ENCODE data around the gene TC2N.

TC2N gene

DNA sequence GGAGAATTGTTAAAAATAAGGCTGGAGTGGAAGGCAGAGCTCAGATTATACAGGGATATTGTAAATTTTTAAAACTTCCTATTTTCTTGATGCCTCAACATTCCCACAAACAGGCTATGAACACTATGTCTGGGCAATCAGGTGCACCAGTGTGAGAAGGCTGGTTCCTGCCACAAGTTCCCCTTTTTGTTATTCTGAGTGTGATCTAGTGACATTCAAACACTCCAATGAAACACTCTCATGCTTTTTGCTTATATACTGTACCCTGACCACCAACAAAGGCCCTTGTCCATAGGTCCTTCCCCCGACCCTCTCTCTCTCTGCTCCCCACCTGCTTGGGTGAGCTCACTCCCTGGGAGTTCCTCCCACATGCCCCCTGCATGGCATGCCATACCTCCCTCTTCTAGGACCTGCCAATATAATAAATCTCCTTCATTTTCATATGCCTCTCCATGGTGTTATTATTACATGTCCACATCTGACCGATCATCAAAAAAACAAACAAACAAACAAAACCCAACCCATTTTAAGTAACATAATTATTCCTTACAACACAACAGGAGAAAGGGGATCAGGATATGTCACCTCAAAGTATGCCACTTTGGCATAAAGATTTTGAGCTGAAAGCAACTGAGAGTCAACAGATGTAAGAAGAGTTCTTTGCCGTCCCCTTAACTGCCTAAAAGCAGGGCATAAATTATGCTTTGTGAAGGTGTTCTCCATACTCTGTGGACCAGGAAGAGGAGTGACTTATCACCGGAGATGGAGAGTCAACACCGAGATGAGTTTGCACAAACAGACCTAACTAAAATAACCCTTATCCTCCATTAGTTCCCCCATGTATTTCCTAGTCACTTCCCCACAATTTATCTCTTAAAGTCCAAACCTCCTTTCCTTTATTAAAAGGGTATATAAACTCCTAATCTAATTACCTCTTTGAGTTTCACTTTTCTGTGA lies 92.9 kb downstream of the TC2N start:
- TF ChIP-seq, protein P1, sequence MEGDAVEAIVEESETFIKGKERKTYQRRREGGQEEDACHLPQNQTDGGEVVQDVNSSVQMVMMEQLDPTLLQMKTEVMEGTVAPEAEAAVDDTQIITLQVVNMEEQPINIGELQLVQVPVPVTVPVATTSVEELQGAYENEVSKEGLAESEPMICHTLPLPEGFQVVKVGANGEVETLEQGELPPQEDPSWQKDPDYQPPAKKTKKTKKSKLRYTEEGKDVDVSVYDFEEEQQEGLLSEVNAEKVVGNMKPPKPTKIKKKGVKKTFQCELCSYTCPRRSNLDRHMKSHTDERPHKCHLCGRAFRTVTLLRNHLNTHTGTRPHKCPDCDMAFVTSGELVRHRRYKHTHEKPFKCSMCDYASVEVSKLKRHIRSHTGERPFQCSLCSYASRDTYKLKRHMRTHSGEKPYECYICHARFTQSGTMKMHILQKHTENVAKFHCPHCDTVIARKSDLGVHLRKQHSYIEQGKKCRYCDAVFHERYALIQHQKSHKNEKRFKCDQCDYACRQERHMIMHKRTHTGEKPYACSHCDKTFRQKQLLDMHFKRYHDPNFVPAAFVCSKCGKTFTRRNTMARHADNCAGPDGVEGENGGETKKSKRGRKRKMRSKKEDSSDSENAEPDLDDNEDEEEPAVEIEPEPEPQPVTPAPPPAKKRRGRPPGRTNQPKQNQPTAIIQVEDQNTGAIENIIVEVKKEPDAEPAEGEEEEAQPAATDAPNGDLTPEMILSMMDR (IDR thresholded peaks at IDR 0.05; ENCODE audit: insufficient read depth, low read depth, low read length, missing control alignments), result no peak
- DNase-seq (ENCODE audit: low read depth), result no peak

GRCh38 chr14:91770185-91770584 lies 97.2 kb downstream of the TC2N start:
- DNase-seq (ENCODE audit: low read depth), result no peak
- no peak overlapping the region for H3K4me3 ChIP-seq (ENCODE audit: low read length)
- TF ChIP-seq, protein P1 (IDR thresholded peaks at IDR 0.05; ENCODE audit: insufficient read depth, low read depth, low read length, missing control alignments), result no peak

More for the DNA sequence above, 92.9 kb downstream of the TC2N start:
- no peak overlapping the region for H3K4me3 ChIP-seq (ENCODE audit: low read length)

DNA sequence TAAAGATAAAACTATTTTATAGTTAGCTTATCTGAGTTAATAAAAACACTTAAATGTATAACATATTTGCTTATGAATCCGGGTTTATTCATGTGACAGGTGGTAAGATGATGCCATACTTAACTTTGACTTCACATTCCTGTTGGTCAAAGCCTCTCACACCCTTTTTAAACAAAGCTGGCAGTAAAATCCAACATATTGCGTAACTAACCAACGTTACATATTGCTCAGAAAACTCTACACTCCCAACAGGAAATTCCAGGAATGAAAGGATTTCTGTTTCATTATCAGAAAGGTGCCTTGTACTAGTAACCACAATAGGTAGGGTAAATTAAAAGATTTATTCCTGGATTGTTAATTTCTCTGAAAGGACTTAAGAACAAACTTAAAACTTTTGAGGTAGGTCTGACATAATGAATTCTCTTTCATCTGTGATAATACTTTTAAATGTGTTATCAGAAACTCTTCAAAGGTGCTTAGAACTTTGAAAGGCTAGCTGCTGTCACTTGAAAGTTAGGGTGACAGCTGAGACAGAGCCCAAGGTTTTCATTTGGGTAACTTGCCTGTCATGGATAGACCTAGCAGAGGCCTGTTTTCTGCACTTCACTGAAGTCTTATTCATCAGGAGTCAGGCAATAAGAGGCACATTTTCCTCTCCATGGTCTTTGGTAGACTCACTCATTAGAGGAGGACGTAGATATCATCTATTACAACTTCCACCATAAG lies 111.6 kb downstream of the TC2N start:
- no peak overlapping the region for H3K4me3 ChIP-seq (ENCODE audit: low read length)
- TF ChIP-seq, protein P1 (IDR thresholded peaks at IDR 0.05; ENCODE audit: insufficient read depth, low read depth, low read length, missing control alignments), result no peak
- DNase-seq (ENCODE audit: low read depth), result peak; percentile 84

DNA sequence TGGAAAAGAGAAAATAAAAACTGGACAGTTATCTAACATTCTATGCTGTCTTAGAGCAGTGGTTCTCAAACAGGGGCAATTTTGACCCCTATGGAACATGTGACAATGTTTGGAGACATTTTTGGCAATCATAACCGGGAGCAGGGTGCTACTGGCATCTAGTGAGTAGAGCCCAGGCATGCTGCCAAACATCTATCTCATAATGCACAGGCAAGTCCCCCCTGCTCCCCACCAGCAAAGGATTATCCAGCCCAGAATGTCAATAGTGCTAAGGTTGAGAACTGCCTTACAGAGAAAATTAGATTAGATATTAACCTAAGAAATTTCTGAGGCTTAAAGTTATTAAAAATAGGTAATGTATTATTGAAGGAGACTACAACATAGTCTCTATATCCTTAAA lies 112.5 kb downstream of the TC2N start:
- no peak overlapping the region for H3K4me3 ChIP-seq (ENCODE audit: low read length)
- TF ChIP-seq, protein P1 (IDR thresholded peaks at IDR 0.05; ENCODE audit: insufficient read depth, low read depth, low read length, missing control alignments), result no peak
- DNase-seq (ENCODE audit: low read depth), result no peak

DNA sequence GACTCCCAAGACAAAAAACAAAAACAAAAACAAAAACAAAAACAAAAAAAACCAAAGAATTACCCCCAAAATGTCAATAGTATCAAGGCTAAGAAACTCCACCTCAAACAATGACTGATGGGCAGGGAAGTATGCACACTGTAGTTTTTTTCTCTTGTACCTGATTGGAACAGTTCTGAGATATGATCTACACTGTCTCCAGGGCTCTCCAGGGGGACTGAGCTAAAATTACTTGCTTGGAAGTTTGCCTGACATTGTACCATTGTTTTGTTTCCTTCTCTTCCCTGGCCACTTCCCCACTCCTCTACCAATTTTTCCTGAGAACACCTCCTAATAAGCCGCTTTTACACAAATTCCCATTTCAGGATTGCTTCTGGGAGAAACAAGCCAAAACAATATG lies 113.2 kb downstream of the TC2N start:
- TF ChIP-seq, protein P1 (IDR thresholded peaks at IDR 0.05; ENCODE audit: insufficient read depth, low read depth, low read length, missing control alignments), result no peak
- no peak overlapping the region for H3K4me3 ChIP-seq (ENCODE audit: low read length)
- DNase-seq (ENCODE audit: low read depth), result no peak

GRCh38 chr14:91753501-91754128 lies 113.7 kb downstream of the TC2N start:
- TF ChIP-seq, protein P1 (IDR thresholded peaks at IDR 0.05; ENCODE audit: insufficient read depth, low read depth, low read length, missing control alignments), result no peak
- H3K4me3 ChIP-seq (ENCODE audit: low read length), result no peak overlapping the region
- peak; percentile 54 for DNase-seq (ENCODE audit: low read depth)

Measured in epithelial cell of esophagus (primary cell).